ENCODE results near the gene CAMK1.
A peak's percentile ranks its signal among the peaks of the same experiment; 100 is the strongest.

CAMK1 gene

GRCh38 chr3:9769426-9770275, at the start of gene CAMK1:
Gene CAMK1 (minus strand): TSS chr3:9769947. CDS start chr3:9767749, 2,198 bp downstream.
- Mint-ChIP-seq H3K4me3 (peak within 1 kb of the TSS; percentile 72), H3K4me1 (ENCODE audit: low read depth) (peaks cover 15% of the 10 kb centered on the region), H3K27ac (peak within 1 kb of the TSS; percentile 54), H3K36me3 (no peaks in the 10 kb centered on the region), H3K9me3 (ENCODE audit: low read depth) (no peaks in the 10 kb centered on the region), H3K27me3 (no peaks in the 10 kb centered on the region)

DNA sequence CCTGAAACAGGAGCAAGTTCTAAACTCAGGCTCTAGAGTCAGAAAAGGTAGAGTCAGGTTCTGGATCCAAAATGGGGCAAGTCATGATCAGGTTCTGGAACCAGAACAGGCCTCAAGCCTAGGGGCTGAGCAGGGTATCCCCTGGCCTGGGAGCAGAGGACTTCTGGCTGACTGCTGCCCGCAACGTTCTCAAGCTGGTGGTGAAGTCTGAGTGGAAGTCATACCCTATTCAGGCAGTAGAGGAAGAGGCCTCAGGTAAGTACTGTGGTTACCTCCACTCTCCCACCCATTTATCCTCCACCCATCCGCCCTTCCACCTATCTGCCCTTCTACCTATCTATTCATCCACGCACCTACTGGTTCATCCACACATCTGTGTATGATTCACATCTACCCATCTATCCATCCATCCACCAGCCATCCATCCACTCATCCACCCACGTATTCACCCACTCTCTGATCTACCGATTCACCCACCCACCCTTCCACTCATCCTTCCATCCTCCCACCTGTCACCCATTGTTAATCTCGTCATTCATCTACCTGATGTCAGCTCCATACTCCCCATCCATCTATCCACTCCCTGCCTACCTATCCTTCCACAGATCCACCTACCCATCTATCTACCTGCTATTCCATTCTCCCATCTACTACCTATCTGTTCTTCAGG, 49.1 kb upstream of the CAMK1 start:
- no peak overlapping the region for H3K4me3 Mint-ChIP-seq
- H3K36me3 Mint-ChIP-seq, result peaks cover 8% of the 10 kb centered on the region
- H3K27ac Mint-ChIP-seq, result no peak overlapping the region
- no peaks in the 10 kb centered on the region for H3K9me3 Mint-ChIP-seq (ENCODE audit: low read depth)
- H3K27me3 Mint-ChIP-seq, result no peaks in the 10 kb centered on the region
- H3K4me1 Mint-ChIP-seq (ENCODE audit: low read depth), result no peaks in the 10 kb centered on the region

DNA sequence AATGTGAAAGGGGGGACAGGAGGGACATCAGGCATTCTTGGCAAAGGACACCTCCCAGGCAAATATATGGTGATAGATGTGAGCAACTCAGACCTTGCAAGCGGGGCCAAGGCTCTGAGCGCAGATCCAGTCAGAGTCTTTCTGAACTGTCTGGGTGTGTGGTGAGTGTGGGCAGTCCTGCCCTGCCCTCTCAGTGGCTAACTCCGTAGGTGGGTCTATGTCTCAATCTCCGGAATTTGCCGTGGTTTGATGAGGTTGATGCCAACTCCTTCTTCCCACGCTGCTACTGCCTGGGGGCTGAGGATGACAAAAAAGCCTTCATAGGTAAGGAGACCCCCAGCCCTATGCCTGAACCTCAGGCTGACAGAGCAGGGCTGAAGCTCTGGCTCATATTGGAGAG, 47.7 kb upstream of the CAMK1 start:
- Mint-ChIP-seq H3K36me3 (peaks cover 8% of the 10 kb centered on the region), H3K9me3 (ENCODE audit: low read depth) (no peaks in the 10 kb centered on the region), H3K4me1 (ENCODE audit: low read depth) (no peaks in the 10 kb centered on the region)

GRCh38 chr3:9815986-9816385, 46.2 kb upstream of the CAMK1 start:
- no peak overlapping the region for H3K4me3 Mint-ChIP-seq
- H3K9me3 Mint-ChIP-seq (ENCODE audit: low read depth), result no peaks in the 10 kb centered on the region
- peaks cover 6% of the 10 kb centered on the region for H3K36me3 Mint-ChIP-seq
- peaks cover 8% of the 10 kb centered on the region for H3K4me1 Mint-ChIP-seq (ENCODE audit: low read depth)
- H3K27me3 Mint-ChIP-seq, result no peaks in the 10 kb centered on the region
- H3K27ac Mint-ChIP-seq, result no peak overlapping the region

More for the DNA sequence above, 47.7 kb upstream of the CAMK1 start:
- Mint-ChIP-seq H3K27me3 (no peaks in the 10 kb centered on the region), H3K27ac (no peak overlapping the region), H3K4me3 (no peak overlapping the region)

DNA sequence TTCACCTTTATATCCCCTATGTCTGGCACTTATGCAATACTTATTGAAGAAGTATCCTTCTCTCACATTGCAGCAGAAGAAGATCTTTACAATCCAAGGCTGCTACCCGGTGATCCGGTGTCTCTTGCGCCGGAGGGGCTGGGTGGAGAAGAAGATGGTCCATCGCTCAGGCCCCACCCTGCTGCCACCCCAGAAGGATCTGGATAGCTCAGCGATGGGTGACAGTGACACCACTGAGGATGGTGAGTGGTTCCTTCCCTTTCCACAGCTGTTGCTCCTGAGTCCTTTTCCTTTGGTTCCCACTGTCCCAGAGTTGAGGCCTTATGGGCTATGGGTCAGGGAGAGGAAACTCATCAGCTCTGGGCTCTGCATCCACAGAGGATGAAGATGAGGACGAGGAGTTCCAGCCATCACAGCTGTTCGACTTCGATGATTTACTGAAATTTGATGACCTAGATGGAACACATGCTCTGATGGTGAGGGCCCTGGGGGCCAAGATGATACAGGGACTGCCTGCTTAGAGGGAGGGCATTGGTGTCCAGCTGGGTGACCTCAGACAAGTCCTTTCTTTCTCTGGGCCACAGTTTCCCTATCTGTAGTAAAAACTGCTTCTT, 43.2 kb upstream of the CAMK1 start:
- no peaks in the 10 kb centered on the region for H3K9me3 Mint-ChIP-seq (ENCODE audit: low read depth)
- peaks cover under 1% of the 10 kb centered on the region for H3K36me3 Mint-ChIP-seq
- H3K27me3 Mint-ChIP-seq, result no peaks in the 10 kb centered on the region
- no peak overlapping the region for H3K27ac Mint-ChIP-seq
- peaks cover 30% of the 10 kb centered on the region for H3K4me1 Mint-ChIP-seq (ENCODE audit: low read depth)
- H3K4me3 Mint-ChIP-seq, result no peak overlapping the region

DNA sequence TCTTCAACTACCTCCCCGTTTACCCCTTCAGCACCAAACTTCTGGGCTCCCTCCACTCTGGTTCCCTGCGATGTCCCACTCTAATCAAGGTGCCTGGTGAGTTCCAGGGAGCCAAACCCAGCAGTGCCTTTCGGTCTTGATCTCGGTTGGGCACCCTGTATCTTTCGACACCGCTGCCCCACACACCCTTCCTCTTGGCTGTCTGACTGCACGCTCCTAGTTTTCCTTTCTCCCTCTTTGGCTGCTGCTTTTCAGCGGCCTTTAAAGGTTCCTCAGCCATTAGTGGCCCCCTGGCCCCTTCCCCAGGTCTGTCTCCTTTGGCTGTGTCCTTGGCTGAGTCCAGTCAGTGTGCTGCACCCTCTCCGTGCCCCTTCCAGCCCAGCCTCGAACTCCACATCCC, 41.1 kb upstream of the CAMK1 start:
- no peaks in the 10 kb centered on the region for H3K36me3 Mint-ChIP-seq
- H3K9me3 Mint-ChIP-seq (ENCODE audit: low read depth), result no peaks in the 10 kb centered on the region
- peak overlapping the region; percentile 77 for H3K4me3 Mint-ChIP-seq
- H3K4me1 Mint-ChIP-seq (ENCODE audit: low read depth), result peaks cover 36% of the 10 kb centered on the region
- peak overlapping the region; percentile 59 for H3K27ac Mint-ChIP-seq
- no peaks in the 10 kb centered on the region for H3K27me3 Mint-ChIP-seq

DNA sequence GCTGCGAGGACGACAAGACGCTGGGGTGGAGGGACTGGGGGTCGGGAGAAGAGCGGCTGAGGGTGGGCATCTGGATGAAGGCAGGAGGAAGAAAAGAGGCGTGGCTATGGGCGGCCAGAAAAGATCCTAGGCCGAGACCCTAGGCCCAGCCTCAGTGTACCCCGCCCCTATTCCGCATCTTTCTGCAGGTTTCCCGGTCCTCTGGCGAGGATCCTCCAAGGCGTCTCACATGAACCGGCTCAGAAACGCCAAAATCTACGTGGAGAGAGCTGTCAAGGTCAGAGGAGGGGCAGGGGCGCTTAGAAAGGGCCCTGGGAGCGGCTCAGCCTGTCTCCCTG, 40.7 kb upstream of the CAMK1 start:
- H3K4me3 Mint-ChIP-seq, result peak overlapping the region; percentile 77
- H3K36me3 Mint-ChIP-seq, result no peaks in the 10 kb centered on the region
- H3K27me3 Mint-ChIP-seq, result no peaks in the 10 kb centered on the region
- H3K27ac Mint-ChIP-seq, result peak overlapping the region; percentile 59
- H3K4me1 Mint-ChIP-seq (ENCODE audit: low read depth), result peaks cover 36% of the 10 kb centered on the region
- no peaks in the 10 kb centered on the region for H3K9me3 Mint-ChIP-seq (ENCODE audit: low read depth)

DNA sequence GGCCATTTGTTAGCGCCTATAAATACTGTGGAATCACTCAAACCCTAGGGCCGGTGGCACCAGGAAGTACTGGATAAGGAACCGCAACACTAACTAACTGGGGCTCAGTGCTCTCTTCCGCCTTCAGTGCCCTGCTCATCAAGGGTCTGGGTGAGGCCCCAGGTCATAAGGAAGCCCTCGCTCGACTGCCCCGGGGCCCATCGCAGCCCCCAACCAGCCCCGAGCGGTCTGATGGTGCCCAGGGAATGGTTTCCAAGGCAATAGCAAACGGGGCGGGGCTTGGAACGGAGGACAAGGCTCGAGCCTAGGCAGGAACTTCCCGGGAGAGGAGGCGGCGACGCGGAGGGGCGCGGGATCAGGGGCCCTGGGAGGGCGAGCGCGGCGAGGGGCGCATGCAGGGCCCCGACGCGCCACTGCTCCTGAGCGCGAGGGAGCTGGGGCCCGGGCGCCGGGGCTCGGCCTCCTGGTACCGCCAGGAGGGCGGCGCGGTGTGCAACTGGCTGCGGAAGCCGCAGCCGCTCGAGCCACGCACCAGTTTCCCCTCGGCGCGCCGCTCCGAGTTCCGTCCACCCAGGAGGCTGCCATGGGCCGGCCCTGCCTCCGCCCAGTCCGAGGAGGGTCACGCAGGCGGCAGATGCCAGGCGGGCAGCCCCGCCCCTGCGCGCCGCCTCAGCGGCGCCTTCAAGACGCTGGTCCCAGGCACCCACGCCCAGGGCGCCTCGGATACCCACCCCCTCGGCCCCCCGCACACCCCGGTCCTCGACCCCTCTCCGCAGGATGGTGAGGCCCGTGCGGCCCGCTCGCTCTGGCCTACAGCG, 40.1 kb upstream of the CAMK1 start, which contains the start of gene TTLL3:
TSS of gene TTLL3 (plus strand) at position 648 of the 818 bp plus-strand sequence. CDS start 400 bp downstream, outside the sequence.
- Mint-ChIP-seq H3K9me3 (ENCODE audit: low read depth) (no peaks in the 10 kb centered on the region), H3K36me3 (no peaks in the 10 kb centered on the region), H3K4me1 (ENCODE audit: low read depth) (peaks cover 36% of the 10 kb centered on the region), H3K27ac (peak within 1 kb of the TSS; percentile 96), H3K4me3 (peak within 1 kb of the TSS; percentile 81), H3K27me3 (no peaks in the 10 kb centered on the region)

DNA sequence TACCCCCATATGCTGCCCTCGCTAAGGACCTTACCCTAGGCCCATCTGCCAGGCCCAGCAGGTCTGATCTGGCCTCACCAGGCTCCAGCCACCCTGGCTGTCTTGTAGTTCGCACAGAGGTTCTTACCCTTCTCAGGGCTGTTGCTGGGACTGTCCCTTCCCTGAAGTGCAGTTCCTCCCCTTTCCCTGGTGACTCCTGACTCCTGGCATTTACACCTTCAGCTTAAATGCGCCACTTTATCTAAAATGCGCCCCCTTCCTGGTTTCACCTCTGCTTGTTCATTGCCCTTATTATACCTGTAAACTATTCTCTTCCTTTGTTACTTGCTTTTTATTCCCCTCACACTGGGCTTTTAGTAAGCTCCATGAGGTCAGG, 39.5 kb upstream of the CAMK1 start:
- H3K4me3 Mint-ChIP-seq, result peak overlapping the region; percentile 81
- no peaks in the 10 kb centered on the region for H3K27me3 Mint-ChIP-seq
- H3K36me3 Mint-ChIP-seq, result no peaks in the 10 kb centered on the region
- no peaks in the 10 kb centered on the region for H3K9me3 Mint-ChIP-seq (ENCODE audit: low read depth)
- peaks cover 36% of the 10 kb centered on the region for H3K4me1 Mint-ChIP-seq (ENCODE audit: low read depth)
- H3K27ac Mint-ChIP-seq, result peak overlapping the region; percentile 96

DNA sequence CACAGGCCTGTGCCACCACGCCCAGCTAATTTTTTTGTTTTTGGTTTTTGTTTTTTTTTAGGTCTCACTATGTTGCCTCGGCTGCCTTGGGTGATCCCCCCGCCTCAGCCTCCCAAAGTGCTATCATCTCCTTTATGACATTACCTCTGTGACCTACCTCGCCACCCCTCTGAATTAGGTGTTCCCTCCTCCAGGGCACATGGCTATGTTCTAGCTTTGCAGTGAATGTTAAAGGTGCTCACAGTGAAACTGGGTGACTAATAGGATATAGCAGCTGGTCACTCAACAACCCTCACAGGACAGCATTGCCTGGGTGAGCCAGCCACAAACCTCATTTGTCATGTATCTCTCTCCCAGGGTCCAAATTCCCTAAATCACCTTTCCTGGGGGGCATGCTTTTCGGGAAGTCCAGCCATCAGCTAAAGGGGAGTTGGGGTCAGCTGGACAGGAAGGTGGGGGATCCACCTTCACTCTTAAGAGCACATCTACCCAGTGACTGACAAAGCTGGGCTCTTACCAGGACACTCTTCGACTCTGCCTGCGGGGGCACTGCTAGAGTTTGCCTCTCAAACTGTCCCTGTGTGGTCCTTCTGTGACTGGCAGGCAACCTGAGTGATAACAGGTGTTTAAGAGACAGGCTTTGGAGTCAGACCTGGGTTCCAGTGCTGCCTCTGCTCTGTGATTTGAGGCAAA, 38.7 kb upstream of the CAMK1 start:
- no peaks in the 10 kb centered on the region for H3K9me3 Mint-ChIP-seq (ENCODE audit: low read depth)
- H3K4me1 Mint-ChIP-seq (ENCODE audit: low read depth), result peaks cover 37% of the 10 kb centered on the region
- peak overlapping the region; percentile 81 for H3K4me3 Mint-ChIP-seq
- H3K27me3 Mint-ChIP-seq, result no peaks in the 10 kb centered on the region
- peak overlapping the region; percentile 96 for H3K27ac Mint-ChIP-seq
- peaks cover 2% of the 10 kb centered on the region for H3K36me3 Mint-ChIP-seq

- peak overlapping the region; percentile 96 for H3K27ac Mint-ChIP-seq
- H3K4me1 Mint-ChIP-seq (ENCODE audit: low read depth), result peaks cover 40% of the 10 kb centered on the region
- H3K4me3 Mint-ChIP-seq, result no peak overlapping the region
- no peaks in the 10 kb centered on the region for H3K9me3 Mint-ChIP-seq (ENCODE audit: low read depth)
- no peaks in the 10 kb centered on the region for H3K27me3 Mint-ChIP-seq
- H3K36me3 Mint-ChIP-seq, result peaks cover 6% of the 10 kb centered on the region
These were observed 38.2 kb upstream of the CAMK1 start for GRCh38 chr3:9807981-9808344.

DNA sequence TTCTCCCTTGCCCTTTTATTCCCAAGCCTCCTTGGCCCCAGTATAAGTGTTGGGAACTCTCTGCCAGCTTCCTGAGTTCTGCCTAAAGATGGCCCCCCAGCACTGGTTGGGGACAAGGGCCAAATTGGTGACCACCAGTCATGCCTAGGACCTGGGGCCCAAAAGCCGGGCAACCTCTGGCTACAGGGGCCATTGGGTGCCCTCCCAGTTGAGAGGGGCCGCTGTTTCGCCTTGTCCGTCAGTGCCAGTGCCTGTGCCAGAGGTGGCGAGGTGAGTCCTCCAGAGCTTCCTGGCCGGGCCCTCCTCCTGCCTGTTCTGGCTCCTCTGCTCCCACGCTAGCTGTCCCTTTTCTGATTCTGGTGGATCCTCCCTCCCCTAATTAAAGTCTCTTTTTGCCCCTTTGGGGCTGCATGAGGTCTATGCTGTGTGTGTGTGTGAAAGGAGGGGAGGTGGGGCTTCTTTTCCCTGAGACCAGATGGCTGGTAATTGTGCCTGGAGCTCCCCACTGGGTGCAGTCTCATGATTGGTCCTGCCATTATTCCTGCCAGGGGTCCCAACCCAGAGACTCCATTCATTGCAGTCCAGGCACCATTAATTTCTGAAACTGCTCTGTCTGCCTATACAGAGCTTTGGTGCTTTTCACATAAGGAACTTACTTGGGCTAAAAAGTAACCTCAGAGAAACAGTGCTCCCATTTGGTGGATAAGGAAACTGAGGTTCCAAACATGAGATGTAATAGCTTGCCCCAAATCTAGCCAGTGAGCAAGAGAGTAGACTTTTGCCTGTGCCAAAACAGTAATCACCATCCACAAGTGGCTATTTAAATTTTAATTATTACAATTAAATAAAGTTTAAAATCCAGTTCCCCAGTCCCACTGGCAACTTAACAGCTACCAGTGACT, 37.2 kb upstream of the CAMK1 start:
- Mint-ChIP-seq H3K27me3 (no peaks in the 10 kb centered on the region), H3K36me3 (peaks cover 6% of the 10 kb centered on the region), H3K9me3 (ENCODE audit: low read depth) (no peaks in the 10 kb centered on the region), H3K4me1 (ENCODE audit: low read depth) (peaks cover 40% of the 10 kb centered on the region), H3K27ac (peak overlapping the region; percentile 12), H3K4me3 (no peak overlapping the region)

- Mint-ChIP-seq H3K9me3 (ENCODE audit: low read depth) (no peaks in the 10 kb centered on the region), H3K4me3 (no peak overlapping the region), H3K36me3 (peaks cover 6% of the 10 kb centered on the region), H3K27me3 (no peaks in the 10 kb centered on the region), H3K4me1 (ENCODE audit: low read depth) (peaks cover 34% of the 10 kb centered on the region), H3K27ac (no peak overlapping the region)
These were observed 36.4 kb upstream of the CAMK1 start for GRCh38 chr3:9806137-9806536.

Data from activated naive CD8-positive, alpha-beta T cell (primary cell).